ENCODE measurements around the gene POU4F1. TPM values are rescaled to one million over a fixed set of nuclear protein-coding genes. Genes with fewer than 3 reads are reported as not detected.
A peak's percentile ranks its signal among the peaks of the same experiment; 100 is the strongest.
"Not testable (repeated sequence)": the region's sequence is repeated elsewhere in the genome, so short reads cannot be mapped to it uniquely, and the experiment has no call there.

Gene POU4F1
- 0.48 TPM for polyA plus RNA-seq
- long read RNA-seq, donor 1, result 0 reads
- long read RNA-seq, donor 2, result 0 reads
- long read RNA-seq, donor 3, result 0 reads
- long read RNA-seq, donor 4, result 0 reads
- long read RNA-seq, donor 5, result 0 reads
- long read RNA-seq, donor 6, result 0 reads
- long read RNA-seq, donor 7, result 0 reads
- long read RNA-seq, donor 8, result 0 reads
- long read RNA-seq, donor 9, result 0 reads
- long read RNA-seq, donor 10, result 0 reads
- long read RNA-seq, donor 11, result 0 reads

- Histone ChIP-seq H3K9me3 (ENCODE audit: control insufficient read depth, low read depth, low read length) (peaks cover 14% of the 10 kb centered on the region), H3K4me1 (ENCODE audit: control insufficient read depth, insufficient read depth, low read length) (peaks cover 24% of the 10 kb centered on the region), H3K27me3 (ENCODE audit: control insufficient read depth, insufficient read depth, low read length) (peaks cover 96% of the 10 kb centered on the region), H3K36me3 (ENCODE audit: control insufficient read depth, insufficient read depth, low read length) (no peaks in the 10 kb centered on the region), H3K27ac (ENCODE audit: low read length) (no peak within 1 kb of the TSS), H3K4me3 (ENCODE audit: low read length) (peak within 1 kb of the TSS; percentile 19)
- peak; percentile 60 to 77 for DNase-seq
- no CpG with 5 or more reads among the region's 80 CpGs for WGBS (ENCODE audit: insufficient coverage, low lambda C conversion rate)
Measured at GRCh38 chr13:78603240-78603957, at the start of gene POU4F1. Gene POU4F1, minus strand, starts transcription at chr13:78603552. Its CDS starts 226 bp downstream, at chr13:78603326.

- Histone ChIP-seq H3K36me3 (ENCODE audit: control insufficient read depth, insufficient read depth, low read length) (no peaks in the 10 kb centered on the region), H3K9me3 (ENCODE audit: control insufficient read depth, low read depth, low read length) (no peaks in the 10 kb centered on the region), H3K4me3 (ENCODE audit: low read length) (no peak overlapping the region), H3K27ac (ENCODE audit: low read length) (no peak overlapping the region), H3K27me3 (ENCODE audit: control insufficient read depth, insufficient read depth, low read length) (no peaks in the 10 kb centered on the region), H3K4me1 (ENCODE audit: control insufficient read depth, insufficient read depth, low read length) (peaks cover 9% of the 10 kb centered on the region)
- no CpG with 5 or more reads among the region's 1 CpG for WGBS (ENCODE audit: insufficient coverage, low lambda C conversion rate)
- no peak for DNase-seq
Measured at GRCh38 chr13:78652651-78653050, 49.3 kb upstream of the POU4F1 start.

- Histone ChIP-seq H3K27ac (ENCODE audit: low read length) (no peak overlapping the region), H3K4me1 (ENCODE audit: control insufficient read depth, insufficient read depth, low read length) (peaks cover 20% of the 10 kb centered on the region), H3K36me3 (ENCODE audit: control insufficient read depth, insufficient read depth, low read length) (no peaks in the 10 kb centered on the region), H3K4me3 (ENCODE audit: low read length) (no peak overlapping the region), H3K9me3 (ENCODE audit: control insufficient read depth, low read depth, low read length) (peaks cover 3% of the 10 kb centered on the region), H3K27me3 (ENCODE audit: control insufficient read depth, insufficient read depth, low read length) (no peaks in the 10 kb centered on the region)
- no peak for DNase-seq
- no CpG with 5 or more reads among the region's 2 CpGs for WGBS (ENCODE audit: insufficient coverage, low lambda C conversion rate)
Measured at GRCh38 chr13:78650717-78651083, 47.3 kb upstream of the POU4F1 start.

- H3K27ac ChIP-seq (ENCODE audit: low read length), result no peak overlapping the region
- no peak for DNase-seq
- peaks cover 21% of the 10 kb centered on the region for H3K4me1 ChIP-seq (ENCODE audit: control insufficient read depth, insufficient read depth, low read length)
- no peaks in the 10 kb centered on the region for H3K27me3 ChIP-seq (ENCODE audit: control insufficient read depth, insufficient read depth, low read length)
- peaks cover 8% of the 10 kb centered on the region for H3K9me3 ChIP-seq (ENCODE audit: control insufficient read depth, low read depth, low read length)
- H3K4me3 ChIP-seq (ENCODE audit: low read length), result no peak overlapping the region
- WGBS (ENCODE audit: insufficient coverage, low lambda C conversion rate), result 69% methylated on average over 2 of the region's 3 CpGs
- H3K36me3 ChIP-seq (ENCODE audit: control insufficient read depth, insufficient read depth, low read length), result no peaks in the 10 kb centered on the region
Measured at GRCh38 chr13:78649997-78650716, 46.8 kb upstream of the POU4F1 start.

GRCh38 chr13:78647109-78647678, 43.8 kb upstream of the POU4F1 start:
- WGBS (ENCODE audit: insufficient coverage, low lambda C conversion rate), result 20% methylated on average over 4 of the region's 11 CpGs
- H3K27me3 ChIP-seq (ENCODE audit: control insufficient read depth, insufficient read depth, low read length); H3K9me3 ChIP-seq (ENCODE audit: control insufficient read depth, low read depth, low read length); H3K36me3 ChIP-seq (ENCODE audit: control insufficient read depth, insufficient read depth, low read length); H3K4me3 ChIP-seq (ENCODE audit: low read length): not testable (repeated sequence)
- Histone ChIP-seq H3K4me1 (ENCODE audit: control insufficient read depth, insufficient read depth, low read length) (peaks cover 21% of the 10 kb centered on the region), H3K27ac (ENCODE audit: low read length) (peak overlapping the region; percentile 60)
- peak; percentile 48 to 81 for DNase-seq

GRCh38 chr13:78638216-78638615, 34.9 kb upstream of the POU4F1 start:
- H3K9me3 ChIP-seq (ENCODE audit: control insufficient read depth, low read depth, low read length), result no peaks in the 10 kb centered on the region
- 100% methylated on average over 2 of the region's 4 CpGs for WGBS (ENCODE audit: insufficient coverage, low lambda C conversion rate)
- H3K36me3 ChIP-seq (ENCODE audit: control insufficient read depth, insufficient read depth, low read length), result peaks cover 27% of the 10 kb centered on the region
- no peak for DNase-seq
- no peak overlapping the region for H3K27ac ChIP-seq (ENCODE audit: low read length)
- H3K4me1 ChIP-seq (ENCODE audit: control insufficient read depth, insufficient read depth, low read length), result no peaks in the 10 kb centered on the region
- H3K27me3 ChIP-seq (ENCODE audit: control insufficient read depth, insufficient read depth, low read length), result no peaks in the 10 kb centered on the region
- no peak overlapping the region for H3K4me3 ChIP-seq (ENCODE audit: low read length)

- H3K27me3 ChIP-seq (ENCODE audit: control insufficient read depth, insufficient read depth, low read length), result no peaks in the 10 kb centered on the region
- peaks cover 2% of the 10 kb centered on the region for H3K4me1 ChIP-seq (ENCODE audit: control insufficient read depth, insufficient read depth, low read length)
- no peak for DNase-seq
- H3K4me3 ChIP-seq (ENCODE audit: low read length), result no peak overlapping the region
- no peak overlapping the region for H3K27ac ChIP-seq (ENCODE audit: low read length)
- no peaks in the 10 kb centered on the region for H3K9me3 ChIP-seq (ENCODE audit: control insufficient read depth, low read depth, low read length)
- peaks cover 32% of the 10 kb centered on the region for H3K36me3 ChIP-seq (ENCODE audit: control insufficient read depth, insufficient read depth, low read length)
Measured at GRCh38 chr13:78636495-78636894, 33.1 kb upstream of the POU4F1 start.

GRCh38 chr13:78632996-78633395, 29.6 kb upstream of the POU4F1 start:
- no peak for DNase-seq
- H3K9me3 ChIP-seq (ENCODE audit: control insufficient read depth, low read depth, low read length), result no peaks in the 10 kb centered on the region
- no peak overlapping the region for H3K4me3 ChIP-seq (ENCODE audit: low read length)
- peaks cover 10% of the 10 kb centered on the region for H3K4me1 ChIP-seq (ENCODE audit: control insufficient read depth, insufficient read depth, low read length)
- H3K27me3 ChIP-seq (ENCODE audit: control insufficient read depth, insufficient read depth, low read length), result no peaks in the 10 kb centered on the region
- peaks cover 29% of the 10 kb centered on the region for H3K36me3 ChIP-seq (ENCODE audit: control insufficient read depth, insufficient read depth, low read length)
- WGBS (ENCODE audit: insufficient coverage, low lambda C conversion rate), result 95% methylated on average over 4 of the region's 4 CpGs
- H3K27ac ChIP-seq (ENCODE audit: low read length), result no peak overlapping the region

- H3K4me3 ChIP-seq (ENCODE audit: low read length), result no peak overlapping the region
- peaks cover 10% of the 10 kb centered on the region for H3K4me1 ChIP-seq (ENCODE audit: control insufficient read depth, insufficient read depth, low read length)
- no CpG with 5 or more reads among the region's 1 CpG for WGBS (ENCODE audit: insufficient coverage, low lambda C conversion rate)
- peak; percentile 57 to 85 for DNase-seq
- no peak overlapping the region for H3K27ac ChIP-seq (ENCODE audit: low read length)
- H3K27me3 ChIP-seq (ENCODE audit: control insufficient read depth, insufficient read depth, low read length), result no peaks in the 10 kb centered on the region
- H3K9me3 ChIP-seq (ENCODE audit: control insufficient read depth, low read depth, low read length), result no peaks in the 10 kb centered on the region
- H3K36me3 ChIP-seq (ENCODE audit: control insufficient read depth, insufficient read depth, low read length), result peaks cover 23% of the 10 kb centered on the region
Measured at GRCh38 chr13:78631077-78631476, 27.7 kb upstream of the POU4F1 start.

GRCh38 chr13:78630511-78630910, 27.2 kb upstream of the POU4F1 start:
- DNase-seq, result no peak

More at GRCh38 chr13:78630511-78630910, 27.2 kb upstream of the POU4F1 start:
- Histone ChIP-seq H3K4me3 (ENCODE audit: low read length) (no peak overlapping the region), H3K4me1 (ENCODE audit: control insufficient read depth, insufficient read depth, low read length) (peaks cover 10% of the 10 kb centered on the region), H3K27me3 (ENCODE audit: control insufficient read depth, insufficient read depth, low read length) (no peaks in the 10 kb centered on the region), H3K36me3 (ENCODE audit: control insufficient read depth, insufficient read depth, low read length) (peaks cover 21% of the 10 kb centered on the region), H3K27ac (ENCODE audit: low read length) (no peak overlapping the region), H3K9me3 (ENCODE audit: control insufficient read depth, low read depth, low read length) (no peaks in the 10 kb centered on the region)
- no CpG with 5 or more reads among the region's 1 CpG for WGBS (ENCODE audit: insufficient coverage, low lambda C conversion rate)
